NCI-H2227 (cell line): ENCODE data around the gene CD2AP.
"Not testable (repeated sequence)": the region's sequence is repeated elsewhere in the genome, so short reads cannot be mapped to it uniquely, and the experiment has no call there.

ENCODE experiments used
- DNase-seq: peaks from one replicate; lab custom pipeline; 2025; ENCODE audit not compliant: unreplicated experiment; lab: John Stamatoyannopoulos, UW

The CD2AP gene

DNA sequence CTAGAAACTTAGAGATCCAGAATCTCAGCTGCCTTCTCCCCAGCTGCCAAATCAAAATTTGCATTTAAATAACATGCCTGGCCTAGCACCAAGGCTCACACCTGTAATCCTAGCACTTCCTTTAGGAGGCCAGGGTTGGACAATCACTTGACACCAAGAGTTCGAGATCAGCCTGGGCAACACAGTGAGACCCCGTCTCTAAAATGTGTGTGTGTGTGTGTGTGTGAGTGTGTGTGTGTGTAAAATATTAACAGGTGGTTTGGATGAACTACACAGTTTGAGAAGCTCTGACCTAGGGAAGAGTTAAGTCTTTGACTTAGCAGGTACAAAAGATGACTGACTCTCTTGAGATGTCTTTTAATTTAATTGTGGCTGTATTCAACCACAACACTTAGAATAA, 20.2 kb upstream of the CD2AP start:
- DNase-seq = no peak

DNA sequence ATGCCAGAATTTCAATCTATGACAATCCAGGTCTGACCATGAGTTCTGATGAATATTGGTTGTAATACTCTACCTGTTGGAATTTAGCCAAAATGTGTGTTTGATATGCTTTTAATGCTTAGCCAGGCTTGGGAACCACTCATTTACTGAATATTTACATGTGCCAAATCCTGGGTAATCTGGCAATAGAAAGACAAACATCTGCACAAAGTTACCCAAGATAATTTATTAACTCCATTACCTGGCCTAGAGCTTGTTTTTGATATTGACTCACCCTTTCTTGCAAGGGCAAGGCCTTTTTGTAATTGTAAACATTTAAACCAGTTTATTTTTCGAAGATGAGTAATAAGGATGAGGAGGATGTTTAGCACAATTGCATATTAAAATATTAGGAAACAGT, 13.5 kb upstream of the CD2AP start:
- no peak for DNase-seq

DNA sequence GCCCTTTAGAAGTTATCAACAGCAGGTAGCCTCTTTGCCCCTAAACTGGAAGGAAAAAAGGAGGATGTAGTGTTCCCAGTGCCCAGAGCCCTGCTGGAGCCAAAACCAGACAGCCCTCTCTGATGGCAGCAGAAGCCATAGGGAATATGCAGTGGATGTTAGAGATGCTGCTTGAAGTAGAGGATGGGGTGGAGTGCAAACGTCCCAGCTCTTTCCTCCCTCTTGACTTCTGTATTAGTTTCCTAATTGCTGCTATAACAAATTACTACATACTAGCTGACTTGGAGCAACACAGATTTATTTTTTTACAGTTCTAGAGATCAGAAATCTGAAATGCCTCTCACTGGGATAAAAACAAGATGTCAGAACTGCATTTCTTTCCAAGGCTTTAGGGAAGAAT, 12.5 kb upstream of the CD2AP start:
- DNase-seq = no peak

DNA sequence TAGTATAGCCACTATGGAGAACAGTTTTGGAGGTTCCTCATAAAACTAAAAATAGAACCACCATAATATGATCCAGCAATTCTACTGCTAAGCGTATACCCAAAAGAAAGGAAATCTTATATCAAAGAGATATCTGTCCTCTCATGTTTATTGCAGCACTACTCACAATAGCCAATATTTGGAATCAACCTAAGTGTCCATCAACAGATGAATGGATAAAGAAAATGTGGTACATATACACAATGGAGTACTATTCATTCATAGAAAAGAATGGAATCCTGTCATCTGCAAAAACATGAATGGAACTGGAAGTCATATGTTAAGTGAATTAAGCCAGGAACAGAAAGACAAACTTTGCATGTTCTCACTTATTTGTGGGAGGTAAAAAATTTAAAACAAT, 5.7 kb upstream of the CD2AP start:
- DNase-seq = no peak

DNA sequence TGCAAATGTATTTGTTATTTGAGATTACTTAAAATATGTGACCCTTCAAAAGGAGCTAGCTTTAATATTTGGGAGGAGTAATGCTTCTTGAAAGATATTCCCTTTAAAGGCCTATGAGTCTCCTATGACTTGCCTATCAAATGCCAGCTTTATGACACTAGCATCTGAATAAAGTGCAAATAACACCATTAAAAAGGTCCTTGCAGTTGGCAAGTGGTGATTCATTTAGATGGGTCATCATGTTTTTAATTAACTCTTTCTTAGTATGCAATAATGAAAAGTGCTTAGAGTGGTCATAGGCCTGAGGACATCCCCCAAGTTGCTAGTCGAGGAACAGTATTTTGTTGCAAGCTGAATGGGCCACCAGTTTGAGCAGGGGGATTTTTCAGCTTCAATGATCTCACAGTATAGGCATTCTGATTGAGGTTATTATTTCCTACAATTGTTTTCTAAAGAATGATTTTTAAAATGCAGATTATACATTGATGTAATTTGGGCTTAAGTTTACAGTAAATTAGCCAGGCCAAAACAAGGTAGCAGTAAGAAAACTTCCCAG, 3.7 kb upstream of the CD2AP start:
- DNase-seq = no peak

DNA sequence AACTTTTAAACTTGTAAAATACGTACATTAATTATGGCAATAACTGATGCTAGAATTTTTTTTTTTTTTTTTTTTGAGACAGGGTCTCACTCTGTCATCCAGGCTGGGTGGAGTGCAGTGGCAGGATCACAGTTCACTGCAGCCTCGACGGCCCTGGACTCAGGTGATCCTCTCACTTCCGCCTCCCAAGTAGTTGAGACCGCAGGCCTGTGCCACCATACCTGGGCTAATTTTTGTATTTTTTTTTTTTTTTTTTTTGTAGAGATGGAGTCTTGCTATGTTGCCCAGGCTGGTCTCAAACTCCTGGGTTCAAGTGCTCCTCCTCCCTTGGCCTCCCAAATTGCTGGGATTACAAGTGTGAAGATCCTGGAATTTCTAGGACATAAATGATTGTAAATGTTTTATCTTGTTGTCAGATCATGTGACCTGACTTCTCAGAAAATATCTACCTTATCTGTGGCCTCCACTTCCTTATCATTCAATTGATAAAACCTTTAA, 2.2 kb upstream of the CD2AP start:
- DNase-seq = no peak

DNA sequence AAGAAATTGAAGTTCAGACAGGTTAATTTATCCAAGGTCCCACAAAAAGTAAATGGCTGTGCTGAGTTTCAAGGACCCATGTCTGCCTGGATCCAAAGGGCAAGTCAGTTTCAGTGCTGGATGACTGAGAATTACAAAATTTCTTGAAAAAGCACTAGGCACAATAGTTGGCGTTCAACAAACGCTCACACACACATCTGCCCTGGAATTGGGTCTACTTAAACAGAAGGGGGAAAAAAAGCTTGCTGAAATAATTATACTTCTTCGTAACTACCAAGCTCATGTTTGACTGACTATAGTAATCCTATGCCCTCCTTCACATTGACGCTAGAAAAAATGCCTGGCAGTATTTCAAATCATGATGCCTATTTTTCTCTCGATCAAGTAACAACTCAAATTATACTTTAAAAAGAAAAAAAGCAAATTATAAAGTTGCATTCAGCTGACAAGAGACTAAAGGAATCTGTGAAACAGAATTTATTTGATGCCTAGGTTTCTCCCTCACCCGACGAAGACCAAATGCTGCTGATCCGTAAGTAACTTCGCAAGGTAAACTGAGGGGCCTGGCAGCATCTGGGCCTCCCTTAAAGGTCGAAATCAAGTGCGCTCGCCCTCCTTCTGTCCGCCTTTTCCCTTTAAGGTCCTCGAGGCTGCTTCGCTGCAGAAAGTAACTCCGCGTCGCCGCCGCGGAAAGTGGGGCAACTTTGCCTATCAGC, 650 bp upstream of the CD2AP start:
- DNase-seq = no peak

DNA sequence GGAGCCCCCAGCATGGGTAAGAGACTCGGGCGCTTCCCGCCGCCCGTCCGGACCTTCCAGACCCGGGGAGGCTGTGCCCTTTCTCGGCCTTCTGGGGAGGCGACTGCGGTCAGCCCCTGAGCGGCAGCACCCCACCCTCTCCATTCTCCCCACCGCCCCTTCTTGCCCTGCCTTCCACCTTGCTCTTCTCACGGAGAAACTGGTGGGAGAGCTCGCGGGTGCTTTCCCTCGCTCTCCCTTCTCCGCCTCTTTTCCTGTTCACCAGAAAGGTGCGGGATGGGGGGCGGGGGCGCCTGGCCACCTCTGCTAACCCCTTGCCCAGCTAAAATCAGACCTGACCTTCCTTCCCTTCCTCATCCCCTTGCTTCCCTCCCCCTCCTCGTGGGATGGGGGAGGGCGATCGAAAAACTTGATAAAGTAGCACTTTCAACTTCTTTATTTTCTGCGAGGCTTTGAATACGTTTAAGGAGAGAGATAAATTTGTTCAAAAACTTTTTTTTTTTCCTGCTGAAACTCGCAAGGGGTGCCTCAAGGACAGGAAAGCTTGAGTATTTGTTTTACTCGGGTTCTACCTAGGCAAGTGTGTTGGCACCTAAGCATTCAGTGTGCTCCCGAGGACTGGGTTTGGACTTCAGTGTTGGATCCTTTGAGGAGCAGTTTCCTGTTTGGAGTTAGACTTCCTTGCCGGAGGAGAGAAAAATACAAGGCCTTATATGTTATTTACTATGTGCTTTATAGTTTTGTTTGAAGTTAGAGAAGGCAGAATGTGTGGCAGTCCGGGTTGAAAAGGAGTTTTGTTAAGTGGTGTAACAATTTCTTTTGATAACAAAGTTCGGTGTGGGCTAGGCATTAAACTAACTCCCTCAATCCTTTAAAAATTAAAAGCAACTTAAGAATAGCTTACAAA, 897 bp downstream of the CD2AP start:
- DNase-seq = peak; percentile 13

DNA sequence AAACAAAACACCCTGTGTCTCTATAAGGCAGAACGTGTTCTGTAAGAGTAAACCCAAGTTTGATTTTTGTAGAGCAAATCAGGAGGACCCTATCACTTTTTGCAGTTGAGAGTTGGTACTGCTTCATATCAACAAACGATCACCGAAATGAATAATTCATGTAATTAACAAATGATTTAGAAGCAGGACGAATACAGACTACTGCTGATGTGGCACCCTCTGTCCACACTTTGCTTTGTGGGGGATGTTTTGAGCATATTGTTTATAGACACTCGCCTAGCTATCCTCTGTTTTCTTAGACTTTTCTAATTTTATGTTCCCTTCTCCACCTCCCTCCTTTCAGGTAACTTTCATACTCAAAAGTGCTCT, 1.5 kb downstream of the CD2AP start:
- no peak for DNase-seq

DNA sequence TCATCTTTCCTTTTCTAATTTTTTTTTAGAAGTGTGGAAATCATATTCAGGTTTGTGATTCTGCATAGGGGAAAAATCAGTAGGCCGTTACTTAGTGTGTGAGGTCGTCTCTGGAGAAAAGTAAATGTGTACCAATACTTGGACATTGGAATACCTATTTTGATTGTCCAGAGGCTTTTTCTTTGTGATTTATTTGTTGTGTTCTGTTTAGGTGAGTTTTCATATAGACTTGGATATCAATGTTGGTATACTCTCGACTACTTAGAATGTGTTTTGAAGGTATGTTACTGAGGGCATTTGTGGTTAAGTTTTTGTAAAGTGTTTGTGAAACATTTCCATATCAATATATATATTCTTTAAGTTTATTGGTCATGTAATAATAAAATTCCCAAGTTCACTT, 2.3 kb downstream of the CD2AP start:
- DNase-seq = no peak

DNA sequence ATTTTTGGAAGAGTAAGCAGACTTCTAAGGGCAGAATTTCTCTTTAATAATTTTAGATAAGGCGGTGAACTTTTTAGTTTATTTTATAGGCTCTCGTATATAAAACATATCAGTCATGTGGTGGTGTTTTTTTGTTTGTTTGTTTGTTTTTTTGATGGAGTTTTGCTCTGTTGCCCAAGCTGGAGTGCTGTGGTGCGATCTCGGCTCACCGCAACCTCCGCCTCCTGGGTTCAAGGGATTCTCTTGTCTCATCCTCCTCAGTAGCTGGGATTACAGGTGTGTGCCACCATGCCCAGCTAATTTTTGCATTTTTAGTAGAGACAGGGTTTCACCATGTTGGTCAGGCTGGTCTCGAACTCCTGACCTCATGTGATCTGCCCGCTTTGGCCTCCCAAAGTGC, 3.6 kb downstream of the CD2AP start:
- DNase-seq = not testable (repeated sequence)

DNA sequence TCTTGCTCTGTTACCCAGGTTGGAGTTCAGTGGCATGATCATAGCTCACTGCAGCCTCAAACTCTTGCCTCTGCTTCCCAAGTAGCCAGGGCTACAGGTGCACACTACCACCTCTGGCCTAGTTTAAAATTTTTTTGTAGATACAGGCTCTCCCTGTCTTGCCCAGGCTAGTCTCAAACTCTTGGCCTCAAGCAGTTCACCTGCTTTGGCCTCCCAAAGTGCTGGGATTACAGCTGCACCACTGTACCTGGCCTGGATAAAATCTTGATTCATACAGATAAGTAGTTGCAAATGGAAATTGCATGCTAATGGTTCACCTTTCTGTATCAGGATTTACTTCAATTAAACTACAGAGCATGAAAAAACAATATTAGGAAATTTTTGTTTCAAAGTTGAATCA, 4.2 kb downstream of the CD2AP start:
- no peak for DNase-seq

DNA sequence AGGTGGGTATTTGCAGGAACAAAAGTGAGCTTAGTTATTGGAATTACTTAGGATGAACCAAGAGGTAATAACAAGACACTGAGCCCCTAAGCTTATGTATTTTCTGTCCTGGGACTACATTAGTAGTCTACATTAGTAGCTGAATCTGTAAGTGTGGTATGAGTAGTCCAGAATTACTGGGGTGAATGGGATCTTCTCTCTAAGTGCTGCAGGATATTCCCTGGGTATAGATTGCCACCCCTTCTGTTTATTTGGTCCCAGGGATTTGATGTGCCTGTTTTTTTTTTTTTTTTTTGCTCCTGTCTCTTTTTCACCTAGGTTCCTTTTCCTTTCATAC, 5.9 kb downstream of the CD2AP start:
- DNase-seq = no peak

DNA sequence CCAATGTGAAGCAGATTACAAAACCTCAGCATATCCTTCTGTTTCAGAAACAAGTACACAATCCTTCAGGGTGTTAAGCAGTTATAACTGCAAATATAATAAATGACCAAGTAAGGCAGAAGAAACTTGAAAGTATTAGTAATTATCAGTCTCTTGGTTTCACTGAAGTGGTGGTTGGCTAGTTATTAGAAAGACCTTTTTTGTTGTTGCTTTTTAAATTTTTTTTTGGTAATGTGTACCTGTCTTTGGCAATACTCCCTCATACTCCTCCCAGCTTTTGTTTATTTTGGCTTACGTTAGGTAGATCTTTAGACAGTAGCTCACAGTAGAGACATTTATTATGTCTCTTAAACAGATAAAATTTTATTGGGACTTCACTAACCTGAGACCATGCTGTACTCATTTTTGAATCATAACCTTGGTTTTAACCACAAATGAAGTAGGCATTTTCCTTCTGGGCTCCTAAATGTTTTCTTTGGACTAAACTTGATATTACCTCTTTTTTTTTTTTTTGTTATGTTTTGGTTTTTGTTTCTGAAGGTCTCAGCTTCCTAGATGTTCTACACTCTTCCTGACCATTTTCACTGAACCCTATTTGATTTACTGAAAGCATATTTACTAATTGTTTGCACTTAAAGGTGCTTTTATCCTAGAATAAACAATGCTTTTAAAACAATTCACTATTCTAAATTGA, 6.4 kb downstream of the CD2AP start:
- no peak for DNase-seq

DNA sequence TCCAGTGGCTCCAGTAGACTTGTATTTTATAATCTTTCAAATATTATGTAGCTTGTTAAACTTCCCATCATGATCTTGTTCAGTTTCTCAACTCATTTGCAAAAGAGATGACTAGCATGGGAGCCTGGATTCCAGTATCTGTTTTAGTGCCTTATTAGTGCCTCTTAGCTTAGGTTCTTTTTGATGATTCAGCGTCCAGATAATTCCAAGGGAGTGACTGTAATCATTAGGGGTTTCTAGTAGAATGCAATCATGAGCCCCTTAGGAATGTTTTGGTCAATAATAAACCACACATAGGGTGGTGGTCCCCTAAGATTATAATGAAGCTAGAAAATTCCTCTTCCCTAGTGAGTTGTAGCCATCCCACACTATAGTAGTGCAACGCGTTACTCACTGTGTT, 7.0 kb downstream of the CD2AP start:
- no peak for DNase-seq

DNA sequence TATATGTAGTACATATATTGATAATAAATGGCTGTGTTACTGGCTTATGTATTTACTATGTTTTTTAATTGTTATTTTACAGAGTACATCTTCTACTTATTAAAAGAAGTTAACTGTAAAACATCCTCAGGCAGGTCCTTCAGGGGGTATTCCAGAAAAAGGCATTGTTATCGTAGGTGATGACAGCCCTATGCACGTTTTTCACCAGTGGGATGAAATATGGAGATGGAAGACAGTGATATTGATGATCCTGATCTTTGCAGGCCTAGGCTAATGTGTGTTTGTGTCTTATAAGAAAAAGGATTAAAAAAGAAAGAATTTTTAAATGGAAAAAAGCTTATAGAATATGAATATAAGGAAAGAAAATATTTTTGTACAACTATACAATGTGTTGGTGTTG, 7.5 kb downstream of the CD2AP start:
- no peak for DNase-seq

DNA sequence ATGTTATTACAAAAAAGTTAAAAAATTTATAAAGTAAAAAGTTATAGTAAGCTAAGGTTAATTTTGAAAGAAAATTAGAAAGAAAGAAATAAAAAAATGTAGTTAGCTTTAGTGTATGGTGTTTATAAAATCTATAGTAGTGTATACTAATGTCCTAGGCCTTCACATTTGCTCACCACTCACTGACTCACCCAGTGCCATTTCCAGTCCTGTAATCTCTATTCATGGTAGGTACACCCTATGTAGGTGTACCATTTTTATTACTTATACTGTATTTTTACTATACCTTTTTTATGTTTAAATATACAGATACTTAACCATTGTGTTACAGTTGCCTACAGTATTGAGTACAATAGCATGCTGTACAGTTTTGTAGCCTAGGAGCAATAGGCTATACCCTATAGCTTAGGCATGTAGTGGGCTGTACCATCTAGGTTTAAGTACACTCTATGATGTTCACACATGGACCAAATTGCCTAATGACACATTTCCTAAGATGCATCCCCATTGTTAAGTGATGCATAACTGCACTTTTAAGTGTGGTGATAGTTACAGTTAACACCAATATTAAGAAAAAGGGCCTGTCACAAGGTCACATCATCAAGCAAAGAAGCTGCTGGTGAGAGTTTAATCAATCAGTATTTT, 8.0 kb downstream of the CD2AP start:
- DNase-seq = no peak

DNA sequence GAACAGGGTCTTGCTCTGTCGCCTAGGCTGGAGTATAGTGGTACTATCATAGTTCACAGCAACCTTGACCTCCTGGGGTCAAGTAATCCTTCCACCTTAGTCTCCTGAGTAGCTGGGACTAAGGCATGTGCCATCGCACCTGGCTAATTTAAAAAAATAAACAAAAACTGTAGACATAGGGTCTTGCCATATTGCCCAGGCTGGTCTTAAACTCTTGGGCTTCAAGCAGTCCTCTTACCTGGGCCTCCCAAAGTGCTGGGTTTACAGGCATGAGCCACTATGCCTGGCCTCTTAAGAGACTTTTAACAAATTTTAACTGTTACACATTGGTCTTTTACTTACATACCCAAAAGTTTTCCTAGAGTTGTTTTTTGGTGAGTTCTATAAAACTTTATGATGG, 12.4 kb downstream of the CD2AP start:
- DNase-seq = no peak

DNA sequence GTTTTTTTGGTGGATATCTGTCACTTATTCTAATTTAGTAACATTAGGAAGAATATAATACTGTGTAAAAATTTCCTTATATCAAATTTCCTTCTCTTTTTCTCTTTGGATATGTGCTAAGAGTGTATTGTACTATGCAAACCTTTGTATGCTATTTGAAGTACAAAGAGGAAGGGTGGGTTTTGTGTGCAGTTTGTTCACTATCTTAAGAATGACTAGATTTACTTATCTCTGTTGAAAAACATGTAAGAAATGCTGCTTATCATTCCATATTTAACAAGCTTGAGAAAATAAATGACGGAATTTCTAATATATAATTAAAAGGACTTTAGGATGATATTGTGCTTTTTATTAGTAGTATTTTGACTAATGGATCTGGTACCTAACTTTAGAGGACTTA, 13.1 kb downstream of the CD2AP start:
- DNase-seq = no peak

DNA sequence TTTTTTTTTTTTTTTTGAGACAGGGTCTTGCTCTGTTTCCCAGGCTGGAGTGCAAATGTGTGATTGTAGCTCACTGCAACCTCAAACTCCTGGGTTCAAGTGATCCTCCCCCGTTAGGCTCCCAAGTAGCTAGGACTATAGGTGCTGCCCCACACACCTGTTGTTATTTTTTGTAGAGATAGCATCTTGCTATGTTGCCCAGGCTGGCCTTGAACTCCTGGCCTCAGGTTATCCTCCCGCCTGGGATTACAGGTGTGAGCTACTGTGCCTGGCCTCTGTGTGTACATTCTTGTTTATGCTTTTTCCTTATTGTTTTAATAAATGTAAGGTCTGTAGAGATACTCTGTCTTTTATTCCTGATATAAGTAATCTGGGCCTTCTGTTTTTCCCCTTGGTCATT, 14.8 kb downstream of the CD2AP start:
- DNase-seq = no peak

DNA sequence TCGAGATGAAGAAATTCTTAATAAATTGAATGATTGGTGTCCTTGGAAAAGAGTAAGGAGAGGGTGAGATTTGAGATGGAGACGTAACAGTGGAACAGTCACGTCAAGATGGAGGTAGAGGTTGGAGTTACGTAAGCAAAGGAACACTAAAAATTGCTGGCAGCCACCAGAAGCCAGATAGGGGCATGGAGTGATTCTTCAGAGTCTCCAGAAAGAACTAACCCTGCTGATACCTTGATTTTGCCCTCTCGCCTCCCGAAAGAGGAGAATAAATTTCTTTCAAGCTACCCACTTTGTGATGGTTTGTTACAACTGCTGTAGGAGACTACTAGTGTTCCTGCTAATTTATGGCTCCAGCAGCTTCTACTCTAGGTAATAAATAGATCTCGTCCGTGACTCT, 17.6 kb downstream of the CD2AP start:
- DNase-seq = no peak
